Inflammatory macrophage treated with lipopolysaccharide for 1 hour (primary cell): ENCODE data around the gene PXMP4.
"Not testable (repeated sequence)": the region's sequence is repeated elsewhere in the genome, so short reads cannot be mapped to it uniquely, and the experiment has no call there.

ENCODE experiments used
- DNase-seq, 2 donors: peaks; one replicate each; pipeline ENCODE4 v3.0.0-alpha.2; 2020 to 2022

Gene PXMP4

DNA sequence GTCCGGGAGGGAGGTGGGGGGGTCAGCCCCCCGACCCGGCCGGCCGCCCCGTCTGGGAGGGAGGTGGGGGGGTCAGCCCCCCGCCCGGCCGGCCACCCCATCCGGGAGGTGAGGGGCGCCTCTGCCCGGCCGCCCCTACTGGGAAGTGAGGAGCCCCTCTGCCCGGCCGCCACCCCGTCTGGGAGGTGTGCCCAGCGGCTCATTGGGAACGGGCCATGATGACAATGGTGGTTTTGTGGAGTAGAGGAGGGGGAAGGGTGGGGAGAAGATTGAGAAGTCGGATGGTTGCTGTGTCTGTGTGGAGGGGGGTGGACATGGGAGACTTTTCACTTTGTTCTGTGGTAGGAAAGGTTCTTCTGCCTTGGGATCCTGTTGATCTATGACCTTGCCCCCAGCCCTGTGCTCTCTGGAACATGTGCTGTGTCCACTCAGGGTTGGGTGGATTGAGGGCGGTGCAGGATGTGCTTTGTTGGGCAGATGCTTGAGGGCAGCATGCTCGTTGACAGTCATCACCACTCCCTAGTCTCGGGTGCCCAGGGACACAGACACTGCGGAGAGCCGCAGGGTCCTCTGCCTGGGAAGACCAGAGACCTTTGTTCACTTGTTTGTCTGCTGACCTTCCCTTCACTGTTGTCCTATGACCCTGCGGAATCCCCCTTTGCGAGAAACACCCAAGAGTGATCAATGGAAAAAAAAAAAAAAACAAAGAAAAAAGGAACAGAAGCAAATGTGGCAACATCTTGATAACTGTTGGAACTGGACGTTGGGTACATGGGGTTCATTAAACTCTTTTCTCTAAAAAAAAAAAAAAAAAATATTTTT is 18.3 kb downstream of the PXMP4 start:
- DNase-seq: no peak

DNA sequence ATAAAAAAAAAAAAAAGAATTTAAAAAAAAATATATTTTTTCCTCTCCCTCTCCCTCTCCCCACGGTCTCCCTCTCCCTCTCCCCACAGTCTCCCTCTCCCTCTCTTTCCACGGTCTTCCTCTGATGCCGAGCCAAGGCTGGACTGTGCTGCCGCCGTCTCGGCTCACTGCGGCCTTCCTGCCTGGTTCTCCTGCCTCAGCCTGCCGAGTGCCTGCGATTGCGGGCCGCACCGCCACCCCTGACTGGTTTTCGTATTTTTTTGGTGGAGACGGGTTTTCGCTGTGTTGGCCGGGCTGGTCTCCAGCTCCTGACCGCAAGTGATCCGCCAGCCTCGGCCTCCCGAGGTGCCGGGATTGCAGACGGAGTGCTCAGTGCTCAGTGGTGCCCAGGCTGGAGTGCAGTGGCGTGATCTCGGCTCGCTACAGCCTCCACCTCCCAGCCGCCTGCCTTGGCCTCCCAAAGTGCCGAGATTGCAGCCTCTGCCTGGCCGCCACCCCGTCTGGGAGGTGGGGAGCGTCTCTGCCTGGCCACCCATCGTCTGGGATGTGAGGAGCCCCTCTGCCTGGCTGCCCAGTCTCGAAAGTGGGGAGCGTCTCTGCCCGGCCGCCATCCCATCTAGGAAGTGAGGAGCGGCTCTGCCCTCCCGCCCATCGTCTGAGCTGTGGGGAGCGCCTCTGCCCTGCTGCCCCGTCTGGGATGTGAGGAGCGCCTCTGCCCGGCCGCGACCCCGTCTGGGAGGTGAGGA is 19.2 kb downstream of the PXMP4 start:
- DNase-seq: not testable (repeated sequence)

DNA sequence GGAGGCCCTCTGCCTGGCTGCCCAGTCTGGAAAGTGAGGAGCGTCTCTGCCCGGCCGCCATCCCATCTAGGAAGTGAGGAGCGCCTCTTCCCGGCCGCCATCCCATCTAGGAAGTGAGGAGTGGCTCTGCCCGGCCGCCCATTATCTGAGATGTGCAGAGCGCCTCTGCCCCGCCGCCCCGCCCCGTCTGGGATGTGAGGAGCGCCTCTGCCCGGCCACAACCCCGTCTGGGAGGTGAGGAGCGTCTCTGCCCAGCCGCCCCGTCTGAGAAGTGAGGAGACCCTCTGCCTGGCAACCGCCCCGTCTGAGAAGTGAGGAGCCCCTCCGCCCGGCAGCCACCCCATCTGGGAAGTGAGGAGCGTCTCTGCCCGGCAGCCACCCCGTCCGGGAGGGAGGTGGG is 21.1 kb downstream of the PXMP4 start:
- not testable (repeated sequence) for DNase-seq

DNA sequence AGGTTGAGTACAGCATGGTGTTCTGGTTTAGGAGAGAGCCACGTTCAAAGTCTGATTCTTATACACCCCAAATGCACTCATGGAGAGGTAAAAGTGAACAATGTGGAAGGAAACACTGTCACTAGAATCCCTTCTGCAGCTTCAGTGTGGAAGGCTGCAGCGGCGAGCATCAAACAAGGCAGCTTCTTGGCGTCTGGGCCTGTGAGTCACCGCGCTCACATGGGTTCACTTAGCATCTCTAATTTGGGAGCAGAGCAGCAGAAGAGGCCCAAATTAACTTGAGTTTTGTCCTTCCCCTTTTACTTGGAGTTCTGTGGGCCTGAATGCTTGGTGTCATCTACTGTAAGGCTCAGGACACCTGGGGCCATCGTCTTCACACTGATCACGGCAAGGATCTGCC is 23.0 kb downstream of the PXMP4 start:
- DNase-seq: no peak

DNA sequence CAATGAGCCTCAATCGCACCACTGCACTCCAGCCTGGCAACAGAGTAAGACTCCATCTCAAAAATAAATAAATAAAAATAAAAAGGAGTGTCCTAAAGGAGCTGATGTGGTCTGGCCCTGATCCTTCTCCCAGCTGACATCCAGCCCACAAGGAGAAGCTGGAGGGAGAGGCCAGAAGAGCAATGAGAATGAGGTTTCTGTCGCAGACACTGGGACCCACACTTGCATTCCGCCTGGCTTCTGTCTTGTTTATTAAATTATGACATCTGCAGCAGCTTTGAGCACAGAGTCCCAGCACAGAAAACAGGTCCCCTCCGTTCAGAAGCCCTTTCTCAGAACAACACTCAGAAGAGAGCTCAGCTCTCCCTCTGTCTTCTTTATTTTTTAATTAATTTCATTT is 23.7 kb downstream of the PXMP4 start:
- DNase-seq: no peak

DNA sequence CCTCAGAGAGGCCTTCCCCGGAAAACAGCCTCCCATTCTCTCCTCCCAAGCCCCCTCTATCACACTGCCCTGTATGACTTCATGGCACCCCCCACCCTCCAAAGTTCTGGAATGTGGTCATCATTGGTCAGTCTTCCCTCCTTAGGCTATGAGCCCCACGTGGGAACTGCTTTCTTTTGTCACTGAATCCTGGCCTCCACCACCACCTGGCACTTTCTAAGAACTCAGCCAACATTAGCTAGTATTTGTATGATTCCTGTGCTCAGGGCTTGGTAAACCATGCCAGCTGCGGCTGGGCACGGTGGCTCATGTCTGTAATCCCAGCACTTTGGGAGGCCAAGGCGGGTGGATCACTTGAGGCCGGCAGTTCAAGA is 25.5 kb downstream of the PXMP4 start:
- no peak for DNase-seq

DNA sequence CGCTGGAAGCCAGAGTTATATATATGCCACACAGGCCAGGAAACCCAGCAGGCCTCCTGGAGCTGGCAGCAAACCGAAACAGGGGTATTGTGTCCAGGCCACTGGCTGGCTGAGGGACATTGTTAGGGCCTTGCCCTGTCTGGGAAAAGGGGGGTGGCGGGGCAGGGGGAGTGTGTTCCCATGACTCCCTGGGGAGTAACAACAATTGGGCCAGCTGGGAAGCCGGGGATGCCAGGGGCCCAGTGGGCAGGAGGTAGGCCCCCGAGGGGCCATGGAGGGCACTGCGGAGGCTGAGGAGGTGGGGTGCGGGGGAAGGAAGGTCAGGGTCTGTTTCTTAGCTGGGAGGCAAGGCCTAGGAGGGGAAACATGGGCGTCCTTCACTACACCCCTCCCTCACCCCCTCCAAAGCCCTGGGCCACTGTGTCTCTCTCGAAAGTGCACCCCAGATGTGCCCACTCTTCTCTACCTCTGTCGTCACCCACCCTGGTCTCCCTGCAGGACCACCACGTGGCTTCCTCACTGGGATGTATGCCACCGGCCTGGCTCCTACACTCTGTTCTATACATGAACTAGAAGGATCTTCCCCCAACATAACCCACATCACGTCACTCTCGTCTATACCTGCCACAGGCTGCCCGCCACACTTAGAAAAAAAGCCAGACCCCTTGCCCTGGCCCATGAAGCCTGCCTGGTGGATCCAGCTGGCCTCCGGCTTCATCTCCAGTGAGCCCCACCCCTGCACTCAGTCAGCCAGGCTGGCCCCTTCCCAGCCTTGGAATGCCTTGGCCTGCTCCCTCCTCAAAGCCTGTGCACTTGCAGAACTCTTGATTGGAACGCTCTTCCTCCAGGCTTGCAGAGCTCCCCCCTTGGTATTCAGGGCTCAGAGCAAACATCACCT is 26.1 kb downstream of the PXMP4 start:
- no peak for DNase-seq

DNA sequence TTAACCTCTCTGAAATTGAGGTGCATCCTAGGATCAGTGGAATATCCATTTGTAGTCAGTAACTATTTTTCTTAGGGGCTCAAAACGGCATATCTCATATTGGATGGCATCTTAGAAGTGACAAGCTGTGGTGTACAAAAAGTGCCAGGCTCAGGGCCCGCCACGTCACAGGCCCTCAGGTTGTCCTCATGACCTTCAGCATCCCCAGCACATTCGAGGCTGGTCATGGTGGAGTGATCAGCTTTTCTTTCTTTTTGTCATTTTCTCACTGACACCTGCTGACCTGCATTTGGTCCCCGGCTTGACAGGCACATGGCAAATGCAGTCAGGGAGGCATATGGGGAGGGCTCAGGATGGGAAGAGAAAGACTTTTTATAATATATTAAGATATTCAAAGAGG is 26.8 kb downstream of the PXMP4 start:
- DNase-seq: no peak

DNA sequence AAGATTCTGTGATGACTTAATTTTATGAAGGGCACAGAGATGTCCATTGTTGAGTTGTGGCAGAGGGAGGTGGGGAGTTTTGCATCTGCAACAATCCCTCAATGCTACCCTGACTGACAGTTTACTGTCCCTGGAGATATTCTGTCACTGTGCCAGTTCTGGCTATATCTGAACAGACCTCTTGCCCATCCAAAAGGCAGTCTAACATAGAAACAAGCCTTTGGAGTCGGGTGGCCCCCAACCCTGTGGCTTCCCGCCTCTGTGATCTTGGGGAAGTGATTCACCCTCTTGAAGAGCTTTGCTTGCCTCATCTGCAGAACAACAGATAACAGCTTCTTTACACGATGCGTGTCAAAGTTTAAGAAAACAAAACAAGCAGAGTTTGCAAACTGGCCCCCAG is 30.1 kb downstream of the PXMP4 start:
- DNase-seq: peak; percentile 29 to 49

DNA sequence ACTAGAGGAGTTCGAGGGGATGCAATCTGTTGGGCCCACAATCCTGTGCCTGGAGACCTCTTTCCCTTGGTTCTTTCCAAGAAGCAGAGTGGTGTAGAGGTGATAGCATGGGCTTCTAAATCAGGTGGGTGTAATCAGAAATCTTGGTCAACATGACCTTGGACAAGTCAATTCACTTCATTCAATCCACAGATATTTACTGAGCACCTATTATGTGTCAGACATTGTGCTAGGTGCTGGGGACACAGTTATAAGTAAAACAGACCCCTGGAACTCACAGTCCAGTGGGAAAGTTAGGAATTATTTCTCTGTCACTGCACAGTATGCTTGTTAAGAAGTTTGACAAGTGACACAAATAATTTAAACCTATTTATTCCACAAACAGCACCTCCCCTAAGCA is 30.6 kb downstream of the PXMP4 start:
- no peak for DNase-seq

DNA sequence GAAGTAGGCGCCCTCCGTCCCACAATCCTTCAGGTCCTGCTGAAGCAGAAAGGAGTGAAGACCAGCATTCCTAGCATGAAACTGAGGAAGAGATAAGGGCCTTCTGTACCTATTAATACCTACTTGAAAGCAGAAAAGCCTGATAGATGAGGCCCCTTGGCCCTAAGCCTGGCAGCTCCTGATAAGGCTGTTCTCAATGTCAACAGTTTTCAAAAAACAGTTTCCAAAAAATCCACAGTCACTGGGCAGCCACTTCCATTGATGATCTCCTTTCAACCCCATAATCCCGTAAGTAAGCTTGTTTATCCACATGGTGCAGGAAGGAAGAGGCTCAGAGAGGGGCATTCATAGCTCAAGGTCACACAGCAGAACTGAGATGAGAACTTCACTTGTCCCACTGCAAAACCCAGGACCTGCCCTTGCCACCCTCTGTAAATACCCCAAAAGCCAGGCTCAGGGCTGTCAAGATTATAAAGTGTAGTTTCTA is 31.1 kb downstream of the PXMP4 start:
- no peak for DNase-seq

DNA sequence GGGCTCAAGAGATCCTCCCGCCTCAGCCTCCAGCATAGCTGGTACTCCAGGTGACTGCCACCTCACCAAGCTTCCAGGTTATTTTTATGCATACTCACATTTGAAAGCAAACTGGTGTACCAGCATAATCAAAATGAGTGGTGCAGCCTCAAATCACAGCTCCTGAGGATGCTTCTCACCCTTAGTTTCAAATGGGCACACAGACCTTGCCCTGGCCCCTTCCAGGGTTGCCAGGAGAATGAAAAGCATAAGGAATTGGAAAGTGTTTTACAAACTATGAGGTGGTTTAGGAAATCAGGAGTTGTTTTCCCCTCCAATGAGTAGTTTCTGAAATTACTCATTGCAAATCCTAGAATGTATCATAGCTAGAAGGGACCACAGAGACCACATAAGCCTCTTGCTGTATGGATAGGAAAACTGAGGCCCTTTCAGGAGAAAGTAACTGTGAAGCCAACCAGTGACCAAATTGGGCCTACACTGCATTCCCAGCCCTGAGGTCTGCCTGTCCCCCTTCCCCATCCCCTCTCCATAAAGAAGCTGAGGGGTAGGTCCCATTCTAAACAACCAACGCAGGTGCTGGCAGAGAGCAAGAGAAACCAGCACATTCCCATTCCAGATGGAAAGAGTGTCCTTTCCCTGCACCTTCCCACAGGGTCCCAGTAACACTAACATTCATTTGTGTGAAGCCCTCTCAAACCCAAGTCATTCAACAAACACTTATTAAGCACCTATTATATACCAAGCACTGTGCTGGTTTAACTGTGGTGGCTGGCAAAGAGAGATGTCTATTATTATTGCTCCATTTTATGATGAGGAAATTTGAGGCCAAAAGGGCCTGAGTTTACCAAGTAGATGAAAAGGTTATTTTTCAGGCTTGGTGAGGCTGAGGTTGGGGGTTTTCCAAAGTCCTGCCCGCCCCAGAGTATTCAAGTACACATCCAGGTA is 31.8 kb downstream of the PXMP4 start:
- no peak for DNase-seq

DNA sequence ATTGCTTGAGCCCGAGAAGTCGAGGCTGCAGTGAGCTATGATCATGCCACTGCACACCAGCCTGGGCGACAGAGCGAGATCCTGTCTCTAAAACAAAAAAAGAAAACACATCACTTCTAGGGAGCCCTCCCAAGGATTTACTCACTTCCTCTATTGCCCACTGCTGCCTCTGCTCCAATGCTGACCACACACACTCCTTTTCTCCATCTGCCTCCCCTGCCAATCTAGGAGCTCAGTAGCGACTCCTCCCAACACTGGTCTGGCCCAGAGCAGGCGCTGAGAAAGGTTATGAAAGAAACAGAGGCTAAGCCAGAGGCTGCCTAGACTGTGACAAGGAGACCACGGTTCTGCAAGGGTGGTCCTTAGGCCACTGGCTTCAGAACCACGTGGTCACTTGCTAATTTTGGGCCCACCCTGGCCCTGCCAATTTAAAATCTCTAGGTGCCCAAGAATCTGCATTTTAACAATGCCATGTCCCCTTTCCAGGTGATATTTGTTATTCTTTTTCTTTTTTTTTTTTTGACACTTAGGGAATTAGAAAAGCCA is 32.7 kb downstream of the PXMP4 start:
- peak; percentile 22 to 48 for DNase-seq

DNA sequence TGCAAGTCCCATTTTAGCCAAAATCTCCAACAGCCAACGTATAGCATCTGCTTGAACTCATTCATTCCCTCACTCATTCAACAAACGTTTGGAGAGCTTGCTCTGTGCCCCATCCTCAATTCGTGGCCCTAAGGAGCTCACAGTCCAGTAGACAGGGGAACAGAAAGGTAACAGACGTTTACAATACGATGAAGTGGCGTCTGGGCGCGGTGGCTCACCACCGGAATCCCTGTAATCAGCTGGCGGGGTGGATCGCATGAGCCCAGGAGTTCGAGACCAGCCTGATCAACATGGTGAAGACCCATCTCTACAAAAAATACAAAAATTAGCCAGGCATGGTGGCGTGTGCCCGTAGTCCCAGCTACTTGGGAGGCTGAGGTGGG is 33.1 kb downstream of the PXMP4 start:
- no peak for DNase-seq

DNA sequence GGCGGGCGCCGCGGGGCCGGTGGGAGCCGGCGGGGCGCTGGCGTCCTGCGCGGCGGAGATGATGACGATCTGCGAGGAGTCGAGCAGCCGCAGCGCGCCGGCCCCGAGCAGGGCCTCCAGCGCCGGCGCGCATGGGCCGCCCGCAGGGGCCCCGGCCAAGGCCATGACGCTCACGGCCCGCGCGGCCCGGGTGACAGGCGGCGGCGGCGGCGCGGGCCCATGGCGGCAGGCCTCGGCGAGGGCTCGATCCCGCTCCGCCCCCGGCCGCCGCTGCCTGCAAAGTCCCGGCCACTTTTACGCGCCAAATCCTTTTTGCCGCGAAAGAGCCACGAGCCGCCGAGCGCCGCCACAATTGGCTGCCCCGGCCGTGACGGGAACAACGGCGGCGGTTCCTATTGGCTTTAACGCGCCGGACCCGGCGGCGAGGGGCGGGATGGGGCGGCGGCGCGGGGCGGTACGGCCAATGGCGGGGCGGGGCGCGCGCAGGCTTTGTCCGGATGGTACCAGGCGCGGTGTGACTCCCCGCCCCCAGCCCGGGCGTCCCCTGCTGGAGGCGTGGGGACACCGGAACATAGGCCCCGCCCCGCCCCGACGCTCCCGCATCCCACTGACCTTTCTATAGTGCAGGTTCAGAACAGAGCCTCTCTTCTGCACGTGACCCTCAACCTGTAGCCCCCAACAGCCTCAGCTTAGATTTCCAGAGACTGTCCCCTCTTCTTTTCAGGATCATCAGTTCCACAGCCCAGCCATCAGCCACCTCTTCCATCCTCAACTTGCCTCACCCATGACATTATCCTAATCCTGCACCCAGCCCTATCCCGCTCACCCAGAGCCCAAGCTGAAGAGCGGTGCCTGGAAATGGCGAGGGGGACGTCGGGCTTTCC is 33.8 kb downstream of the PXMP4 start, which contains the start of gene E2F1:
TSS of gene E2F1 (minus strand) at position 286 of the 884 bp plus-strand sequence. CDS start at position 165, 121 bp downstream.
- peak; percentile 91 to 96 for DNase-seq

DNA sequence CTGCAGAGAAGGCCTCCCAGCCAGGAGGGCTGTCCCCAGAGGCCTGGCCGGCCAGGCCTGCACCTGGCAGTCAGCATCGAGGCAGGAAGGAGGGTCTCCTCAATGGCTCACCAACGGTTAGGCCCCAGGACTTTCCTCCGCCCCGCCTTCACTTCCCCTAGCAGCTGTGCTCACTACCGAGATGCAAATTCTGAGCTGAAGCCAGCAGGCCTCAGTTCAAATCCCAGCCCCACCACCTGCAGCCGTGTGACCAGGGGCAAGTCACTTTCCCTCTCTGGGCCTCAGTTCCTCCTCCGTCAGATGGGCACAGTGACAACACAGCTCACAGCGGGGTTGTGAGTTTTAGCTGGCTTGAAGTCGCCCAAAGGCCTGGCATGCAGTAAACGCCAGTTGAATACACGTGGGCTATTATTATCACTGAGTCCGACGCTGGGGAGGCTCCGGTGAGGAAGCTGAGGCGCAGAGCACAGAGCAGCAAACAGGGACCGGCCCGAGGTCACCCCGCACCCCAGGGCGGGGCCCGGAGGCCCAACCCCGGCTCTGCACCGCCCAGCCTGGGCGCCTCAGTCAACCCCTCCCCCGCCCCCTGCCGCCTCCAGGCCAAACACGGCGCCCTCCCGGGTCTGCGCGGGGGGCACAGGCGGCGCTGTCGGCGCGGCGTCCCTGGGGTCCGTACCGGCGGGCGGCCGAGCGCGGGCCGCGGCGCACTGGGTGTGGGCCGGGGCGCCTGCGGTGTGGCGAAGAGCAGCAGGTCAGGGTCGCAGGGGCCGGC is 34.6 kb downstream of the PXMP4 start:
- peak; percentile 29 to 41 for DNase-seq

DNA sequence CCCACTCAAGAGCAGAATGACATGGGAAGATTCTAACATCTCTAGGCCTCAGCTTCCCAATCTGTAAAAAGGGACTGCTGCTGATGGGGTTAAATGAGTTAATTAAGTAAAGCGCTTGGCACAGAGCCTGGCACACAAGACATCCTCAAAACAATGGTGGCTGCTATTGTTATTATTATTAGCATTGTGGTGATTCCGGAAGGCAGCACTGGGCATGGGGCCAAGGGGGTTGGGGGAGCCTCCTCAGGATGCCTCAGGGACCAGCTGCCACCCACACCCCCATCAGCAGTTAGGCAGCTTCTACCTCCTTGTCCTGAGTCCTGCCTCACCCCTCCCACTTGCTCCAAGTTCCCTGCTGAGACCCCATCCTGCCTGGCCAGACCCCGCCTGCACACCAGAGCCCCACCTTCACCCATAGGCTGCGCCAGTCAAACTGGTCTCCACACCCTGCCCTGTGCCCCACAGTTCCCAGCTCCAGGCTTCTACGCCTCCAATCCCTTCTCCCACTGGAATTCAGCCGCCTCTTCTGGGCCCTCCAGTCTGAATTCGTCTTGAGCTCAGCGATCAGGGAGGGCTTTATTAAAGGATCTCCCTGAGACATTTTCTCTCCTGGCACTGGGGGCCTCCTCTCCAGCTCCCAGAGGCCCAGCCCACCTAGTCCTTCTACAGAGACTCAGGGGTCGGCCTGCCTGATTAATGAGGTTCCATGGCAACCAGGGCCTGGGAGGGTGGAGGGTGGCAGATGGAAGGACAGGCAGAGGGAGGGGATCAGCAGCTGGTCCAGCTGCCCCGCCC is 35.4 kb downstream of the PXMP4 start:
- no peak for DNase-seq

DNA sequence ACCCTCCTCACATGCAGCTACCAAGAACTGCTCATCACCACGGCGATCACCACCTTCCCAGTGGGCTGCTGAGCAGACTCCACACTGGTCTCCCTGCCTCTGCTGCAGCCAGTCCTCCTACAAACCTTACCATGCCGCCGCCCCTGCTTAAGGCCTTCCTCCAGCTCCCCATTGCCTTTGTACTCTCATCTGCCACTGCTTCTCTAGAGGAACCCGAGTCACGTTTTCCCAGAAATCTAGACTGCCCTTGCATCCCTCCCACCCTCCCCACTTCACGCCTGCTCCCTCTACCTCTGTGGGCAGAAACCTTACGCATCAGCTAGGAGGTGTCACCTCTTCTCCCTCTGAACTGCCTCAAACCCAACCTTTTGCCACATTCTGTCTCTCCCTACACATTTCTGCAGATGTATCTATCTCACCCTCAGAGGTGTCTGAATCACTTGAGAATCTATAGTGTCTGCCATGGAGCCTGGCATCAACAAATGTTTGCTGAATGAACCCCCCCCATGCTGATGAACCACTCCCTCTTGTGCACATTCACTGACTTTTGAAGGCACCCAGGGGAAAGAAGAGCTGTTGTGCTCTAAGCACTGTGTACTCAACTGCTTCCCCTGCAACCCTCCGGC is 38.3 kb downstream of the PXMP4 start:
- DNase-seq: no peak
